Right lobe of liver (tissue), 6 donors: Measurements from ENCODE around the gene BAX. TPM values are rescaled to one million over a fixed set of nuclear protein-coding genes. Genes with fewer than 3 reads are reported as not detected.

Experiments
- ATAC-seq, 4 donors: fragments of 200-7000 bp; cut with Tn5 transposase; one replicate each; pipeline ENCODE4 v1.9.1; 2020; ENCODE audit warnings: mild to moderate bottlenecking in 4 of 4, moderate library complexity in 4 of 4
- DNase-seq, 3 donors: peaks; one replicate each; pipeline ENCODE4 v3.0.0-alpha.2; 2020
- H3K27ac ChIP-seq, 3 donors: fragments of 200-600 bp; one replicate each; pipeline ENCODE4 v1.8.0; 2022
- H3K27me3 ChIP-seq, 2 donors: fragments of 200-600 bp; one replicate each; pipeline ENCODE4 v1.8.0; 2022
- H3K36me3 ChIP-seq, 4 donors: fragments of 200-600 bp; sonication (generic) in 1 of 4; one replicate each; pipeline versions ENCODE4 v1.5.1 to v1.8.0; 2017 to 2022; ENCODE audit warnings: control low read depth in 1 of 4
- H3K4me1 ChIP-seq, 4 donors: fragments of 200-600 bp; sonication (generic) in 1 of 4; one replicate each; pipeline versions ENCODE4 v1.5.1 to v1.8.0; 2017 to 2022; ENCODE audit warnings: control low read depth in 1 of 4
- H3K4me3 ChIP-seq, 3 donors: fragments of 200-600 bp; one replicate each; pipeline ENCODE4 v1.8.0; 2022
- H3K9me3 ChIP-seq, 4 donors: fragments of 200-600 bp; sonication (generic) in 1 of 4; one replicate each; pipeline versions ENCODE4 v1.5.1 to v1.8.0; 2017 to 2022; ENCODE audit warnings: control low read depth in 1 of 4
- CTCF ChIP-seq, 4 donors: fragments of 200-600 bp in 3 of 4; fragments of 450-650 bp in 1 of 4; IDR thresholded peaks; one replicate each; pipeline versions ENCODE4 v1.5.1 to v1.8.0; 2016 to 2022; ENCODE audit warnings: antibody characterized with exemption in 4 of 4, mild to moderate bottlenecking in 2 of 4
- POLR2A ChIP-seq: fragments of 450-650 bp; IDR thresholded peaks from one replicate; pipeline ENCODE4 v1.6.1; 2017; ENCODE audit warnings: antibody characterized with exemption, mild to moderate bottlenecking
- WGBS: methylation state at CpG from one replicate; pipeline ENCODE4 v1.1.6; 2018; ENCODE audit warnings: low coverage, low lambda C conversion rate; ENCODE audit not compliant: insufficient coverage; ENCODE audit errors: missing lambda C conversion rate; 5-methylcytosine and 5-hydroxymethylcytosine counted together
- intact Hi-C, 2 donors: fragments of 100-400 bp; cut with DNase I; formaldehyde crosslinking; loops; one replicate each; pipeline versions ENCODE4 v1.11.2 to v1.14.1; 2022
- total RNA-seq, 6 experiments: library from RNA; depleted of rRNA in 2 of 6; stranded (reverse); fragments of >200 nt in 2 of 6; fragmentation: NEBNext Ultra II Directional in 3 of 6; extraction: Animal tissue kit (Norgen Biotek cat#: 25700) in 3 of 6; gene quantifications; one replicate each; pipeline versions ENCODE4 v1.1.0 to v1.2.4, GENCODE V29; 2016 to 2023
- donor health status: DM: no; HTN: yes; CAD: no.
- donor health status: DM: no; HTN: no; CAD: no.
- donor health status: DM: no; HTN: no; CAD: no.
- donor health status: DM: no; HTN: yes; CAD: no.
- donor health status: DM: no; HTN: yes; CAD: no.

The BAX gene
- total RNA-seq, 6 experiments from 2014 or later = 15.9 to 54.1 (median 30.8) TPM

DNA sequence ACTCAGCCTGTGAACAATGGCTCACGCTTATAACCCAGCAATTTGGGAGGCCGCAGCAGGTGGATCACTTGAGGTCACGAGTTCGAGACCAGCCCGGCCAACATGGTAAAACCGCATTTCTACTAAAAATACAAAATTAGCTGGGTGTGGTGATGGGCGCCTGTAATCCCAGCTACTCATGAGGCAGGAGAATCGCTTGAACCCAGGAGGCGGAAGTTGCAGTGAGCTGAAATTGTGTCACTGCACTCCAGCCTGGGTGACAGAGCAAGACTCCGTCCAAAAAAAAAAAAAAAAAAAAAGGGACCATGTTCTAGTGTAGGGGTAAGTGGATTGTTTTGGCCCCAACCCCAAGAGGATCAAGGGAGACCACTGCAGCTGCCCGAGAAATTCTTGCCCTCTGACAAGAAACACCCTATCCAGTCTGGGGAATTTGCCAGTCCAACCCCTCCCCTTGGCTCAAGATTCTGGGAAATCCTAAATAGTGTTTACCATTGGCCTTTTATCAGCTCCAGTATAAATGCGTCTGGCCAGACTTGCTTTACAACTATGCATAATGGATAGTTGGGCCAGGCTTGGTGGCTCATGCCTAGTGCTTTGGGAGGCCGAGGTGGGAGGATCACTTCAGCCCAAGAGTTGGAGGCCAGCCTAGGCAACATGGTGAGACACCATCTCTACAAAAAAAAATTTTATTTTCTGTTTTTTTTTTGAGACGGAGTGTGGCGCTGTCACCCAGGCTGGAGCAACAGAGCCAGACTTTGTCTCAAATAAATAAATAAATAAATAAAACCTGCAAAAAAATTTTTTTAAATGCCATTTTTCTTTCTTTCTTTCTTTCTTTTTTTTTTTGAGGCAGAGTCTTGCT lies 26.3 kb upstream of the BAX start:
- Histone ChIP-seq H3K27me3 (no peaks in the 10 kb centered on the region), H3K4me1 (peaks cover 0 to 3% (median 0%) of the 10 kb centered on the region in 4 donors), H3K4me3 (no peak overlapping the region), H3K36me3 (no peaks in the 10 kb centered on the region), H3K9me3 (no peaks in the 10 kb centered on the region), H3K27ac (no peak overlapping the region)
- ATAC-seq (peak in 1 of 4 donors; percentile 7), DNase-seq (no peak)
- TF ChIP-seq POLR2A (no peak), CTCF (IDR thresholded peaks at IDR 0.05) (no peak)
- intact Hi-C loops = no loop called here
- 76% methylated on average over 12 of the region's 15 CpGs for WGBS

DNA sequence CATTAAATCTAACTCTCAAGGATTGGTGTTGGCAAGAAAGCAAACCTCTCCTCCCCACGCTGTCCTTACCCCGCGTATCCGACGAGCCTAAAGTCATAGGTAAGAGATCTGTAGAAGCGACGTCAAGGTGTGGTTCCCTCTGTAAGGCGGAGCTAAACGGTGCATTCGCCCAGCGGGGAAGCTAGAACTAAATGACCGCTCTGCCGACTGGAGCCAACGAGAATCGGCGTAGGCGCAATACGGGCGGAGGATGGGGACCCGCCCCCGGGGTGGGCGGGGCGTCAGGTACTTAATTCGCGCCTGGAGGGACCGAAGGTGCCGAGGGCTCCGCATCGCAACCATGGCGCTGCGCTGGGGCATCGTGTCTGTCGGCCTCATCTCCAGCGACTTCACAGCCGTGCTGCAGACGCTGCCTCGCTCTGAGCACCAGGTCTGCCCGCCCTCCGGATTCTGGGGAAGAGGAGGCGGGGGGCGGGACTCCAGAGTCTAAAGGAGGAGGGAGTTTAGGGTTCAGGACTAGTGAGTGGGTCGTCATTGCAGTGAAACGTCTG lies 21.2 kb upstream of the BAX start, which contains the start of gene DHDH:
Gene DHDH, plus strand, starts transcription at position 318 of the 551 bp plus-strand sequence. Its CDS starts 23 bp downstream, at position 341.
- Histone ChIP-seq H3K27ac (no peak within 1 kb of the TSS), H3K4me3 (peak within 1 kb of the TSS; percentile 30 to 39 (median 31)), H3K9me3 (no peaks in the 10 kb centered on the region), H3K36me3 (no peaks in the 10 kb centered on the region), H3K27me3 (no peaks in the 10 kb centered on the region), H3K4me1 (peaks cover 0 to 8% (median 0%) of the 10 kb centered on the region in 4 donors)
- DNase-seq (peak; percentile 74 to 76 (median 75)), ATAC-seq (peak; percentile 84 to 88 (median 86))
- 3% methylated on average over 25 of the region's 43 CpGs for WGBS
- intact Hi-C loops = no loop called here
- no peak for TF ChIP-seq CTCF (IDR thresholded peaks at IDR 0.05)
- TF ChIP-seq POLR2A = peak; percentile 23

DNA sequence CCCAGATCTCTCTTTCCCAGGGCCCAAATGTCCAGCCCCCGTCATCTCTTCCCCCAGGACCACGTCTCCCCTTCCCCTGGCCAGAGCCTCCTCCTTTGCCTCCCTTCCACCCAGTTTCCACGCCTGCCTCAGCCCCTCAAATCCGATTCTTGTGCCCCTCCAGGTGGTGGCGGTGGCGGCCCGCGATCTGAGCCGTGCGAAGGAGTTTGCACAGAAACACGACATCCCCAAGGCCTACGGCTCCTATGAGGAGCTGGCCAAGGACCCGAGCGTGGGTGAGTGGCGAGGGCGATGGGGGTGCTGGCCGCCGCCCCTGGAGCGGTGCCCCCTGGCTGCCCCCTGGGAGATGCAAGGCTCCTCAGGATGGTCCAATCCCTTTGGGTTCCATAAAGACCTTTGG lies 19.8 kb upstream of the BAX start:
- TF ChIP-seq POLR2A (no peak), CTCF (IDR thresholded peaks at IDR 0.05) (no peak)
- Histone ChIP-seq H3K9me3 (no peaks in the 10 kb centered on the region), H3K27me3 (no peaks in the 10 kb centered on the region), H3K4me3 (no peak overlapping the region), H3K36me3 (no peaks in the 10 kb centered on the region), H3K27ac (no peak overlapping the region), H3K4me1 (peaks cover 0 to 8% (median 0%) of the 10 kb centered on the region in 4 donors)
- DNase-seq = no peak
- intact Hi-C loops = no loop called here
- WGBS = 72% methylated on average over 7 of the region's 19 CpGs
- ATAC-seq = no peak

DNA sequence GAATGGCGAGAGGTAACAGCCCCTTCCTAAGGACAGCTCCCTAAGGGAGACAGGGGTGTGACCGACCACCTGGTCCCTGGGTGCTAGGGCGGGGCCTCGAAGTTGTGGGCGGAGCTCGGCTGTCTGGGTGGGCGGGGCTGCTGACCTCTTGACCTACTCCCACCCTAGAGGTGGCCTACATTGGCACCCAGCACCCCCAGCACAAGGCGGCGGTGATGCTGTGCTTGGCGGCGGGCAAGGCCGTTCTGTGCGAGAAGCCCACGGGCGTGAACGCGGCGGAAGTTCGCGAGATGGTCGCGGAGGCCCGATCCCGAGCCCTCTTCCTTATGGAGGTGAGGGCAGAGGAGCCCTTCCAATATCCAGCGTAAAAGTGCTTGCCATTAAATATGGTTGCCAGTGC lies 18.8 kb upstream of the BAX start:
- Histone ChIP-seq H3K27ac (no peak overlapping the region), H3K9me3 (no peaks in the 10 kb centered on the region), H3K36me3 (no peaks in the 10 kb centered on the region), H3K4me1 (peaks cover 0 to 8% (median 0%) of the 10 kb centered on the region in 4 donors), H3K27me3 (no peaks in the 10 kb centered on the region), H3K4me3 (no peak overlapping the region)
- WGBS = 98% methylated on average over 8 of the region's 25 CpGs
- no peak for DNase-seq
- TF ChIP-seq POLR2A (no peak), CTCF (IDR thresholded peaks at IDR 0.05) (no peak)
- ATAC-seq = peak in 1 of 4 donors; percentile 11
- intact Hi-C loops = no loop called here
